ENCODE data around the gene ARHGDIA. TPM values are rescaled to one million over a fixed set of nuclear protein-coding genes. Genes with fewer than 3 reads are reported as not detected.

The ARHGDIA gene
- total RNA-seq, 1 donor from 2014 or later = 396 TPM

- DNase-seq = no peak
- Mint-ChIP-seq H3K9me3 (no peaks in the 10 kb centered on the region), H3K27me3 (peaks cover 10% of the 10 kb centered on the region), H3K4me3 (no peak overlapping the region), H3K27ac (no peak overlapping the region), H3K4me1 (peaks cover 5% of the 10 kb centered on the region), H3K36me3 (ENCODE audit: low read depth) (peaks cover 51% of the 10 kb centered on the region)
- no peak for ATAC-seq (ENCODE audit: low read depth)
- intact Hi-C loops (cut with micrococcal nuclease) = no loop called here
- ChIA-PET POLR2A (no interaction called here), CTCF (no interaction called here)
- TF ChIP-seq CTCF (IDR thresholded peaks at IDR 0.05) = no peak
Observed at GRCh38 chr17:81899514-81900166, 28.5 kb upstream of the ARHGDIA start.

DNA sequence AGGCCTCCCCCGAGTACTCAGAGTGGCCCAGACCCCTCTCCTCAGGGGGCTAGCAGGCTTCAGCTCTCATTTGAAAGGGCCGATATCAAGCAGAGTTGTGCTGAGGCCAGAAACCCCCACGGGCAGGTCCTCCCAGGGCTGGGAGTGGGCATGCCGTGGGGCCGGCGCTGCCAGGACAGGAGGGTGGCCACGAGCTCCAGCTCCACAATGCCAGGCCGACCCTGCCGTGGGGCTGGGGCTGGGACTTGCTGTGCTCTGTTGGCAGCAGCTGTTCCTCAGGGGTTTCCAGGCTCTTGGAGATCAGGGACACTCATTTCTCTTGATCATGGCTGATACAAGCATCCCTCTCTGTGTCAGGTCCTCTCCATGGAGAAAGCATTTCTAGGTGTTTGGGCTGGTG is 27.7 kb upstream of the ARHGDIA start:
- CTCF ChIA-PET = no interaction called here
- TF ChIP-seq CTCF (IDR thresholded peaks at IDR 0.05) = no peak
- peaks cover 5% of the 10 kb centered on the region for H3K4me1 Mint-ChIP-seq

DNA sequence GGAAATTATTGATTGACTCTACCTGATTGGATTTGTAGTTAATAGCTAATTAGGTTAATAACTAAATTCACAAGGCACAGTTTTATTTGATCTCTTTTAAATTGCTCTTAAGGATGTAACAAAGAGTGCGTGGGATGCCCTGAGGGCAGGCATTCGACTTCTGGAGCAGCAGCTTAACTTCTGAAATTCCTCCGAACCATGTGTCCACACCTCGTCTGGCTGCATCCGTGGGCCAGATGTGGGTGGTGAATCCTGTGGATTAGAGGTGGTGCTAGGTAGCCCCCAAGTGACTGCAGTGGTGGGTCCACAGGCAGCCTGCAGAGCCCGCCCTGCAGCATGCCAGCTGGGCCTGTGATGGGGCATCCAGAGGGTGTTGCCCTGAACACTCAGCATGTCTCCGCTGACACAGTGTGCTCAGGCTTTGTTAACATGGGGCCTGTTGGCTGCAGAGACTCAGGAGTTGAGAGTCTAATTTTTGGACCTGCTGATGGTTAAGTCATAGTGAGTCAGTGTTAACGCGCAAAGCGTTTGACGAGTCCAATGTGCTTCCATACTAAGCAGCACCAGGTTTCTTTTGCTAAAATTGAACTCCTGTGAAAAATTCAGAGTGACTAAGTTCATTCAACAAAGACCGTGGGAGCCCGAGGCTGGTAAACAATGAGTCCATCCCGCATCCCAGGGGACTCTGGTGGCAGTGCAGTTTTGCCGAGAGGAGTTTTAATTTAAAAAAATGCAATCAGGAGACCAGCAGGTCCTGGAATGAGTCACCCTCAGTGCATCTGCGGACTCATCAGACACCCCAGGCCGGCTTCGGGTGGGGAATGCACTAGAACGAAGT is 27.1 kb upstream of the ARHGDIA start:
- CTCF ChIA-PET = no interaction called here
- intact Hi-C loops (cut with micrococcal nuclease) = no loop called here
- no peak for ATAC-seq (ENCODE audit: low read depth)
- POLR2A ChIA-PET = interaction anchor here (1.6 kb wide), 1 partner anchor 28 kb away, joined by 4 read pairs; no protein-coding TSS in a partner anchor
- peaks cover 48% of the 10 kb centered on the region for H3K36me3 Mint-ChIP-seq (ENCODE audit: low read depth)
- H3K4me1 Mint-ChIP-seq = peaks cover 11% of the 10 kb centered on the region
- no peak overlapping the region for H3K27ac Mint-ChIP-seq
- no peak for TF ChIP-seq CTCF (IDR thresholded peaks at IDR 0.05)
- no peak overlapping the region for H3K4me3 Mint-ChIP-seq
- peaks cover 10% of the 10 kb centered on the region for H3K27me3 Mint-ChIP-seq
- H3K9me3 Mint-ChIP-seq = no peaks in the 10 kb centered on the region
- DNase-seq = no peak

More for the DNA sequence above, 27.7 kb upstream of the ARHGDIA start:
- no peak overlapping the region for H3K4me3 Mint-ChIP-seq
- H3K9me3 Mint-ChIP-seq = no peaks in the 10 kb centered on the region
- no peak for DNase-seq
- intact Hi-C loops (cut with micrococcal nuclease) = no loop called here
- H3K27ac Mint-ChIP-seq = no peak overlapping the region
- POLR2A ChIA-PET = no interaction called here
- peaks cover 10% of the 10 kb centered on the region for H3K27me3 Mint-ChIP-seq
- ATAC-seq (ENCODE audit: low read depth) = no peak
- H3K36me3 Mint-ChIP-seq (ENCODE audit: low read depth) = peaks cover 48% of the 10 kb centered on the region

DNA sequence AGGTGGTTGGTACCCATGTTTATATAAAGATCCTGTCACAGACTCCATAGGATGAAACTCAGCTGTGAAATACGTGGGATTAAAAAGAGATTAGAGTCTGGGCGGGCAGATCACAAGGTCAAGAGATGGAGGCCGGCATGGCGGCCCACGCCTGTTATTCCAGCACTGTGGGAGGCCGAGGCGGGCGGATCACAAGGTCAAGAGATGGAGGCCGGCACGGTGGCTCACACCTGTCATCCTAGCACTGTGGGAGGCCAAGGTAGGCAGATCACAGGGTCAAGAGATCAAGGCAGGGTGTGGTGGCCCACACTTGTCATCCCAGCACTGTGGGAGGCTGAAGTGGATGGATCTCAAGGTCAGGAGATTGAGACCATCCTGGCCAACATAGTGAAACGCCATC is 24.3 kb upstream of the ARHGDIA start:
- peaks cover 18% of the 10 kb centered on the region for H3K4me1 Mint-ChIP-seq
- no peak for TF ChIP-seq CTCF (IDR thresholded peaks at IDR 0.05)
- ChIA-PET CTCF (no interaction called here), POLR2A (no interaction called here)
- peaks cover 48% of the 10 kb centered on the region for H3K36me3 Mint-ChIP-seq (ENCODE audit: low read depth)
- H3K4me3 Mint-ChIP-seq = no peak overlapping the region
- no peaks in the 10 kb centered on the region for H3K9me3 Mint-ChIP-seq
- no peak for DNase-seq
- no peak overlapping the region for H3K27ac Mint-ChIP-seq
- no peak for ATAC-seq (ENCODE audit: low read depth)
- H3K27me3 Mint-ChIP-seq = peaks cover 2% of the 10 kb centered on the region
- intact Hi-C loops (cut with micrococcal nuclease) = no loop called here

DNA sequence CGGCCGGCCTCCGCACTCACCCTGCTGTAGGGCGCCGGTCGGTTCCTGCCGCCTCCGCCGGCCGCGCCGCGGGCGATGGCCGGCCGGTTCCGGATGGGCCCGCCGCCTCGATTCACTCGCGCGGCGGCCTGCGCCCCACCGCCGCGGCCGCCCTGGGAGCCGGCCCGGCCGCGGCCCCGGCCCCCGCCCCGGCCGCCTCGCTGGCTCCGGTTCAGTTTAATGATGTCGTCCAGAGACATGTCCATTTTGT is 20.1 kb upstream of the ARHGDIA start:
- H3K27me3 Mint-ChIP-seq = no peaks in the 10 kb centered on the region
- H3K36me3 Mint-ChIP-seq (ENCODE audit: low read depth) = peaks cover 50% of the 10 kb centered on the region
- ATAC-seq (ENCODE audit: low read depth) (no peak), DNase-seq (peak; percentile 48)
- peaks cover 29% of the 10 kb centered on the region for H3K4me1 Mint-ChIP-seq
- TF ChIP-seq CTCF (IDR thresholded peaks at IDR 0.05) = no peak
- ChIA-PET POLR2A (interaction anchor here (0.5 to 2.5 kb wide), 4 partner anchors 22 to 373 kb away, joined by 3 to 9 read pairs (median 3); partner anchors contain the start of gene MCRIP1), CTCF (no interaction called here)
- peak overlapping the region; percentile 93 for H3K27ac Mint-ChIP-seq
- no peaks in the 10 kb centered on the region for H3K9me3 Mint-ChIP-seq
- peak overlapping the region; percentile 94 for H3K4me3 Mint-ChIP-seq
- intact Hi-C loops (cut with micrococcal nuclease) = loop anchor here (1.0 kb wide), 4 partner anchors 19 to 37 kb away; partner anchors contain the start of genes P4HB and PCYT2

Measured in activated B cell treated with CpG ODN at 0.5 μM for 24 hours (primary cell).